ENCODE data around the gene VKORC1.

Gene VKORC1

DNA sequence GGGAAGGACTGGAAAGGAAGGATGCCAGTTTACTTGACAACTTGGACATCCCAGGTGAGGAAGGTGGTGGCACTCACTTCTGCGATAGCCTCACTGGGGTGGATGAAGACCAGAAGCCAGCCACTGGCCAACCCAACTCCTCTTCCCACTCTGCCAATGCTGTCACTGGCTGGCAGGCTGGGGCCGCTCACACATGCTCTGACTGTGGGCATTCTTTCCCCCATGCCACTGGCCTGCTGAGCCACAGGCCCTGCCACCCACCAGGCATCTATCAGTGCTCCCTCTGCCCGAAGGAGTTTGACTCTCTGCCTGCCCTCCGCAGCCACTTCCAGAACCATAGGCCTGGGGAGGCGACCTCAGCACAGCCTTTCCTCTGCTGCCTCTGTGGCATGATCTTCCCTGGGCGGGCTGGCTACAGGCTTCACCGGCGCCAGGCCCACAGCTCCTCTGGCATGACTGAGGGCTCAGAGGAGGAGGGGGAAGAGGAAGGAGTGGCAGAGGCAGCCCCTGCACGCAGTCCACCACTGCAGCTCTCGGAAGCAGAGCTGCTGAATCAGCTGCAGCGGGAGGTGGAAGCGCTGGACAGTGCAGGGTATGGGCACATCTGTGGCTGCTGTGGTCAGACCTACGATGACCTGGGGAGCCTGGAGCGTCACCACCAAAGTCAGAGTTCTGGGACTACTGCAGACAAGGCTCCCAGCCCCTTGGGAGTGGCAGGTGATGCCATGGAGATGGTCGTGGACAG, 15.8 kb downstream of the VKORC1 start:
- no peak for DNase-seq (ENCODE audit: low read depth, low spot score)
- in situ Hi-C loops (cut with HindIII; ENCODE audit: low sequenced_read_pairs): no loop called here
- TF ChIP-seq, protein P1, sequence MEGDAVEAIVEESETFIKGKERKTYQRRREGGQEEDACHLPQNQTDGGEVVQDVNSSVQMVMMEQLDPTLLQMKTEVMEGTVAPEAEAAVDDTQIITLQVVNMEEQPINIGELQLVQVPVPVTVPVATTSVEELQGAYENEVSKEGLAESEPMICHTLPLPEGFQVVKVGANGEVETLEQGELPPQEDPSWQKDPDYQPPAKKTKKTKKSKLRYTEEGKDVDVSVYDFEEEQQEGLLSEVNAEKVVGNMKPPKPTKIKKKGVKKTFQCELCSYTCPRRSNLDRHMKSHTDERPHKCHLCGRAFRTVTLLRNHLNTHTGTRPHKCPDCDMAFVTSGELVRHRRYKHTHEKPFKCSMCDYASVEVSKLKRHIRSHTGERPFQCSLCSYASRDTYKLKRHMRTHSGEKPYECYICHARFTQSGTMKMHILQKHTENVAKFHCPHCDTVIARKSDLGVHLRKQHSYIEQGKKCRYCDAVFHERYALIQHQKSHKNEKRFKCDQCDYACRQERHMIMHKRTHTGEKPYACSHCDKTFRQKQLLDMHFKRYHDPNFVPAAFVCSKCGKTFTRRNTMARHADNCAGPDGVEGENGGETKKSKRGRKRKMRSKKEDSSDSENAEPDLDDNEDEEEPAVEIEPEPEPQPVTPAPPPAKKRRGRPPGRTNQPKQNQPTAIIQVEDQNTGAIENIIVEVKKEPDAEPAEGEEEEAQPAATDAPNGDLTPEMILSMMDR (IDR thresholded peaks at IDR 0.05; ENCODE audit: low read depth, low read length): no peak
- no peak overlapping the region for H3K4me3 ChIP-seq (ENCODE audit: low read depth, low read length)

DNA sequence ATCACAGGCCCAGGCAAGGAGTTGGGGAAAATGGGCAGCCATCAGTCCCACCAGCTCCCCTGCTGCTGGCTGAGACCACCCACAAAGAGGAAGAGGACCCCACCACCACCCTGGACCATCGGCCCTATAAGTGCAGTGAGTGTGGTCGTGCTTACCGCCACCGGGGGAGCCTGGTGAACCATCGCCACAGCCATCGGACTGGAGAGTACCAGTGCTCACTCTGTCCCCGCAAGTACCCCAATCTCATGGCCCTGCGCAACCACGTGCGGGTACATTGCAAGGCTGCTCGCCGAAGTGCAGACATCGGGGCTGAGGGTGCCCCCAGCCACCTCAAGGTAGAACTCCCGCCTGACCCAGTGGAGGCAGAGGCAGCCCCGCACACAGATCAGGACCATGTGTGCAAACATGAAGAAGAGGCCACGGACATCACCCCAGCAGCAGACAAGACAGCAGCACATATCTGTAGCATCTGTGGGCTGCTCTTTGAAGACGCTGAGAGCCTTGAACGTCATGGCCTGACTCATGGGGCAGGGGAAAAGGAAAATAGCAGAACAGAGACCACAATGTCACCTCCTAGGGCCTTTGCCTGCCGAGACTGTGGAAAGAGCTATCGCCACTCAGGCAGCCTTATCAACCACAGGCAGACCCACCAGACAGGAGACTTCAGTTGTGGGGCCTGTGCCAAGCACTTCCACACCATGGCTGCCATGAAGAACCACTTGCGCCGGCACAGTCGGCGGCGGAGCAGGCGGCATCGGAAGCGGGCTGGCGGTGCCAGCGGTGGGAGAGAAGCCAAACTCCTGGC, 16.8 kb downstream of the VKORC1 start:
- no peak overlapping the region for H3K4me3 ChIP-seq (ENCODE audit: low read depth, low read length)
- in situ Hi-C loops (cut with HindIII; ENCODE audit: low sequenced_read_pairs): no loop called here
- TF ChIP-seq, protein P1 (IDR thresholded peaks at IDR 0.05; ENCODE audit: low read depth, low read length): peak; percentile 4
- no peak for DNase-seq (ENCODE audit: low read depth, low spot score)

DNA sequence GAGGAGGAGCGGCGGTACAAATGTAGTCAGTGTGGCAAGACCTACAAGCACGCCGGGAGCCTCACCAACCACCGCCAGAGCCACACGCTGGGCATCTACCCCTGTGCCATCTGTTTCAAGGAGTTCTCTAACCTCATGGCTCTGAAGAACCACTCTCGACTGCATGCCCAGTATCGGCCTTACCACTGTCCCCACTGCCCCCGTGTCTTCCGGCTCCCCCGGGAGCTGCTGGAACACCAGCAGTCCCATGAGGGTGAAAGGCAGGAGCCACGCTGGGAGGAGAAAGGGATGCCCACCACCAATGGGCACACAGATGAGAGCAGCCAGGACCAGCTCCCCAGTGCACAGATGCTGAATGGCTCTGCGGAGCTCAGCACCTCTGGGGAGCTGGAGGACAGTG, 17.6 kb downstream of the VKORC1 start:
- in situ Hi-C loops (cut with HindIII; ENCODE audit: low sequenced_read_pairs): no loop called here
- H3K4me3 ChIP-seq (ENCODE audit: low read depth, low read length): no peak overlapping the region
- DNase-seq (ENCODE audit: low read depth, low spot score): no peak
- TF ChIP-seq, protein P1 (IDR thresholded peaks at IDR 0.05; ENCODE audit: low read depth, low read length): no peak

DNA sequence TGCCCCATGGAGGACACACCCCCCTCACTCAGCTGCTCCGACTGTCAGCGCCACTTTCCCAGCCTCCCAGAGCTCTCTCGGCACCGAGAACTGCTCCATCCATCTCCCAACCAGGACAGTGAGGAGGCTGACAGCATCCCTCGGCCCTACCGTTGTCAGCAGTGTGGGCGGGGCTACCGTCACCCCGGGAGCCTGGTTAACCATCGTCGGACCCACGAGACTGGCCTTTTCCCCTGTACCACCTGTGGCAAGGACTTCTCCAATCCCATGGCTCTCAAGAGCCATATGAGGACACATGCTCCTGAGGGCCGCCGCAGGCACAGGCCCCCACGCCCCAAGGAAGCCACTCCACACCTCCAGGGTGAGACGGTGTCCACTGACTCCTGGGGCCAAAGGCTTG, 18.3 kb downstream of the VKORC1 start:
- no peak overlapping the region for H3K4me3 ChIP-seq (ENCODE audit: low read depth, low read length)
- in situ Hi-C loops (cut with HindIII; ENCODE audit: low sequenced_read_pairs): no loop called here
- no peak for DNase-seq (ENCODE audit: low read depth, low spot score)
- TF ChIP-seq, protein P1 (IDR thresholded peaks at IDR 0.05; ENCODE audit: low read depth, low read length): no peak

DNA sequence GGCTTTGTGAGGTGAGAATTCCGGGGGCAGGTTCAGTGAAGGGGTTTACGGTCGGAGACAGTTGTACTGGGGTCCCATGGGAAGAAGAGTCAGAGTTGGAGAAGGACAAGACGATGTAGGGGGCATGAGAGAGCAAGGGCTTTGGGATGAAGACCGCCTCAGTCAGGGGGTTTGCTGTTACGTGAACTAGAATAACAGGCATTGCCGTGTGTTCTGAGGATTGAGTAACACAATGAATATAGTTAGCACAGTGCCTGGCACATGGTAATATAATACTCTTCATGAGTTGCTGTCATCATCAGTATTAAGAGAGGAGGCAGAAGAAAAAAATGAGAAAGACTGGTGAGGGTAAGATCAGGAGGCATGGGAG, 19.8 kb downstream of the VKORC1 start:
- no peak for DNase-seq (ENCODE audit: low read depth, low spot score)
- in situ Hi-C loops (cut with HindIII; ENCODE audit: low sequenced_read_pairs): no loop called here
- TF ChIP-seq, protein P1 (IDR thresholded peaks at IDR 0.05; ENCODE audit: low read depth, low read length): no peak
- peak overlapping the region; percentile 67 for H3K4me3 ChIP-seq (ENCODE audit: low read depth, low read length)

DNA sequence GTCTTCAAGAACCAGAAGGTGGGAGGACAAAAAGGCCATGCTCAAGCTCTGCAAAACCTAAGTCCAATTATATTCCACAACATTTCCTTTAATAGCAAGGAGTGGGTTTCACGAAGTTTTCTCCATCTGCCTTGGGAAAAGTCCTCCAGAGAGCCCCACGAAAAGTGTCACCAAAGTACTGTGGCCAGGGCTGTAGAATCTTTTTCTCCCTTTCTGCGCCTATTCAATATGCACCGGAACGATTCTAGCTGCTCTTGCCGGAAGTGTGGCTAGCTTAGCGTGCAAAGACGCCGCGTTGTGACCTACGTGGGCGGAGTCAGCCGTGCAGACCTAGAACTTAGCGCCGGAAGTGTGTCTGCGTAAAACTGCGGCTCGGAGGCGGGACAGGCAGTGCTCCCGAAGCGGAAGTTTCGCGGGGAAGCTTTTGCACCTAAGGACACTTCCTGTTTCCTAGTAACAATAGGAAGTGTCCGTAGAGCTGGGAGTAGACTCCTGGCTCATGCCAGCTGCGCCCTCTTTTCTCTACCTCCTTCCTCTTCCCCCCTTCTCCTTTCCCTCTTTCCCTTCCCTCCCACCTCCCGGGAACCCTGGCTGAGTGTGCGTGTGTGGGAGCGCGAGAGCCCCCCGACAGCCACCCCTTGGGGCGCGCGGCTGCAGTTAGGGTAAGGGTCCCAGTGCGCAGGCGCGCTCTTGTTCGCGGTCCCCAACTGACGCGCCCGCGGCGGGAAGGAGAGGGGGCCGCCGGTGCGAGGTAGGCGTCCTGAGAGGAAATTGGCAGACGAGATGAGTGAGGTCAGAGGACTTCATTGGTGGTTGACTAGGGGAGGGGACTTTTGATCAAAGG, 20.4 kb downstream of the VKORC1 start, which contains the start of the genes ZNF646 and ZNF668:
TSS of gene ZNF646 (plus strand) at position 453 of the 844 bp plus-strand sequence. CDS start 1,903 bp downstream, outside the sequence.
TSS of gene ZNF668 (minus strand) at position 271 of the 844 bp plus-strand sequence. CDS start 9,781 bp downstream, outside the sequence.
- in situ Hi-C loops (cut with HindIII; ENCODE audit: low sequenced_read_pairs): no loop called here
- DNase-seq (ENCODE audit: low read depth, low spot score): peak; percentile 99
- TF ChIP-seq, protein P1 (IDR thresholded peaks at IDR 0.05; ENCODE audit: low read depth, low read length): no peak
- H3K4me3 ChIP-seq (ENCODE audit: low read depth, low read length): peak within 1 kb of the TSS; percentile 67
